ENCODE measurements around the gene PDE8A. TPM values are rescaled to one million over a fixed set of nuclear protein-coding genes. Genes with fewer than 3 reads are reported as not detected.
"Not testable (repeated sequence)": the region's sequence is repeated elsewhere in the genome, so short reads cannot be mapped to it uniquely, and the experiment has no call there.

Gene PDE8A
- total RNA-seq, 2 donors from 2014 or later, result 30.9 to 48.8 TPM

DNA sequence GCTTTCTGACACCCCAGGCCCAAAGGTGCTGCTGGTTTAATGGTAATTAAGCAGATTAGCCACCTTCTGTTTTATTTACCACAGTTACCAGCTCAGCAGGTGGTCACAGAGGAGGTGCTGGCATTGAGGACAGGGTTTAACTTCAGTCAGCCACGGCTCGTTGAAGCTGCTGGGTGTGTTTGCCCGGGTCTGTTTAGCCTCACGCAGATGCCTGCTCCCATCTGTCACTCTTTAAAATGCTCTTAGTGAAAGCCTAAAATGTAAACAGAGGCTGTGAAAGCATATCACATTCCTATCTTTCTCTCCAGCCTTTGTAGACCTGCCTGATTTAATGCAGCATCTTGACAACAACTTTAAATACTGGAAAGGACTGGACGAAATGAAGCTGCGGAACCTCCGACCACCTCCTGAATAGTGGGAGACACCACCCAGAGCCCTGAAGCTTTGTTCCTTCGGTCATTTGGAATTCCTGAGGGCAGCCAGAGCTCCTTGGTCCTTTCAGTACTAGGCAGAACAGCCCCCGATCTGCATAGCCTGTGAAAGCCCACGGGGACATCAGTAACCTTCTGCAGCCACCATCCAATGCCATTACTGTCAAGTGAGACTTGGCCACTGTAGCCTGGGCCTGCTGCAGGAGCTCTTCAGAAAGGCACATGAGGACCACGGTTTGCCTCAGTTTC, 156.0 kb downstream of the PDE8A start:
- no peak for DNase-seq (ENCODE audit: low spot score)

GRCh38 chr15:85139391-85139790, 157.7 kb downstream of the PDE8A start:
- DNase-seq (ENCODE audit: low spot score), result no peak
- intact Hi-C loops (cut with DNase I), result no loop called here

More for the DNA sequence above, 156.0 kb downstream of the PDE8A start:
- intact Hi-C loops (cut with DNase I), result no loop called here

DNA sequence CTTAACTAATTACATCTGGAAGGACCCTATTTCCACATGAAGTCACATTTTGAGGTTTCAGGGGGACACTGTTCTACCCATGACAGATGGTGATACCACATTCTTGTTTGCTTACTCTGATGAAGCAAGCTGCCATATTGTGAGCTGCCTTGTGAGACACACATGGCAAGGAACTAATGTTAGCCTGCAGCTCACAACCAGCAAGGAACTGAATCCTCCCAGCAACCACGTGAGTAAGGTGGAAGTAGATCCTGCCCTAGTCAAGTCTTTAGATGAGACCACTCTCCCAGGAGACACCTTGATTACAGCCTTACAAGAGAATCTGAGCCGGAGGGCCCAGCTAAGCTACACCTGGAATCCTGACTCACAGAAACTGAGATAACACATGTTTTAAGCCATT, 160.1 kb downstream of the PDE8A start:
- DNase-seq (ENCODE audit: low spot score), result no peak
- intact Hi-C loops (cut with DNase I), result no loop called here

DNA sequence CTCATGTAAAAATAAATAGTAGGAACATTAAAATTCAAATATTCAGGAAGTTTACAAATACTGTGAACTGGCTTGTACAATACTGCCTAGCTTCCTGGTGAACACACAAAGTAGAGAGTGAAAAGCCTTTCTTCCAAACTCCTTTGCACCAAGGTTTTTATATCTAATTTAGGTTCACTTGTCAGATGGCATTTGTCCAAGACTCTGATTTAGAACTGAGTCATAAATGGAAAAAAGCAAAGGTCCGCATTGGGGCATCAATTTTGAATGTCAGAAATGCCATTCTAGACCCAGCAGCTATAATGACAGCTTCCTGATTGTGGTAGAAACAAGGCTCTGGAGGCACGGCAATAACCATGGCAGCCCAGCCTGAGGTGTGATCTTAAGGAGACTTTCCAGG, 160.7 kb downstream of the PDE8A start:
- intact Hi-C loops (cut with DNase I), result no loop called here
- DNase-seq (ENCODE audit: low spot score), result no peak

- intact Hi-C loops (cut with DNase I), result no loop called here
- DNase-seq (ENCODE audit: low spot score), result no peak
Observed at GRCh38 chr15:85149465-85150129, 167.9 kb downstream of the PDE8A start.

DNA sequence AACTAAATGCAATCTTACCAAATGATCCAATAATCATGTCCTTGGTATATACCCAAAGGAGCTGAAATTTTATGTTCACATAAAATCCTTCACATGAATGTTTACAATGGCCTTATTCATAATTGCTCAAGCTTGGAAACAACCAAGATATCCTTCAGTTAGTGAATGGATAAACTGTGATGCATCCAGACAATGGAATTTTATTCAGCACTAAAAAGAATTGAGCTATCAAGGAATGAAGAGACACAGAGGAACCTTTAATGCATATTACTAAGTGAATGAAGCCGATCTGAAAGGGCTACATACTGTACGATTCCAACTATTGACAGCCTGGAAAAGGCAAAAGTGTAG, 168.4 kb downstream of the PDE8A start:
- intact Hi-C loops (cut with DNase I), result no loop called here
- no peak for DNase-seq (ENCODE audit: low spot score)

- intact Hi-C loops (cut with DNase I), result no loop called here
- DNase-seq (ENCODE audit: low spot score), result no peak
Observed at GRCh38 chr15:85151145-85151544, 169.5 kb downstream of the PDE8A start.

- intact Hi-C loops (cut with DNase I), result no loop called here
- DNase-seq (ENCODE audit: low spot score), result no peak
Observed at GRCh38 chr15:85151861-85152260, 170.2 kb downstream of the PDE8A start.

DNA sequence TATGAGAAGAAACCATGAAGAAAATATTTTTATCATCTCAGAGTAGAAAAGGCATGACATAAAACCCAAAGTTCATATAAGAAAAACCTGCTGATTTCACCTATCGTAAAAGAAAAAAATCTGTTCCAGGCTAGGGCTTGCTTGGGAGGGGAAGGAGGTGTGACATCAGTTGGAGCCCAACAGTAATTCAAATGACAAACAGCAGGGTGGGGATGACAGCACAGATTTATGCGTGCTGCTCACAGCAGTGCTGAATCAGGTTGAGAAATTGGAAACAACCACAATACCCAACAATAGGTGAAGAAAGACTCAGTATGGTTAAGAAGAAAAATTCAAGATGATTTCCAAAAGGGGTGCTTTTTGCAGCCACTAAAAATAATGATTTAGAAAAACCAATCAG, 172.4 kb downstream of the PDE8A start:
- no peak for DNase-seq (ENCODE audit: low spot score)
- intact Hi-C loops (cut with DNase I), result no loop called here

DNA sequence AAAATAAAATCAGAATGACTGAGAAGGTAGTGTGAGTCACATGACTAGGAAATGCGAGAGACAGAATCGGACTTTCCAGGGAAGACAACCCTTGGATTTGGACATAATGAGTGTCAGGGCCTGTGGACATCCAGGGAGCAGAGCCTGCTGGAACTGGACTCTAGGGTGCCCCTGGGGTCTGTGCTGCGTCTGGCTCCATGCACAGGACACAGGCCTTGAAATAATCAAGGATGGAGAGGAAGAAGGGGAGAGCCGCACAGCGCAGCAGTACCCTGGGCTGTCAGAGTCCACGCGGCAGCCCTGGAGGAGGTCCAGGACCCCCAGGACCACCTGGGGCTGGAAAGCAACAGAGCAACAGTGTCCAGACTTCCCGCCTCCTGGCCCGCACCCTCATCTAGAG, 173.7 kb downstream of the PDE8A start:
- intact Hi-C loops (cut with DNase I), result no loop called here
- no peak for DNase-seq (ENCODE audit: low spot score)

GRCh38 chr15:85155857-85156256, 174.2 kb downstream of the PDE8A start:
- intact Hi-C loops (cut with DNase I), result no loop called here
- no peak for DNase-seq (ENCODE audit: low spot score)

GRCh38 chr15:85157344-85157743, 175.7 kb downstream of the PDE8A start:
- no peak for DNase-seq (ENCODE audit: low spot score)
- intact Hi-C loops (cut with DNase I), result no loop called here

DNA sequence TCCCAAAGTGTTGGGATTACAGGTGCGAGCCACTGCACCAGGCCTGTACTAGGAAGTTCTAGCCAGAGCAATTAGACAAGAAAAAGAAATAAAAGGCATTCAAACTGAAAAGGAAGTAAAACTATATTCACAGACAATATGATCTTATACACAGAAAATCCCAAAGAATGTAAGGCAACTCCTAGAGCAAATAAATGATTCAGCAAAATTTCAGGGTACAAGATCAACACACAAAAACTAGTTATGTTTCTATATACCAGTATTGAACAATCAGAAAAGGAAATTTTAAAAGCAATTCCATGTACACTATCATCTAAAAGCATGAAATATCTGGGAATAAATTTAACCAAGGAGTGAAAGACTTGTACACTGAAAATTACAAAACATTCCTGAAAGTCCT, 180.6 kb downstream of the PDE8A start:
- intact Hi-C loops (cut with DNase I), result no loop called here
- no peak for DNase-seq (ENCODE audit: low spot score)

DNA sequence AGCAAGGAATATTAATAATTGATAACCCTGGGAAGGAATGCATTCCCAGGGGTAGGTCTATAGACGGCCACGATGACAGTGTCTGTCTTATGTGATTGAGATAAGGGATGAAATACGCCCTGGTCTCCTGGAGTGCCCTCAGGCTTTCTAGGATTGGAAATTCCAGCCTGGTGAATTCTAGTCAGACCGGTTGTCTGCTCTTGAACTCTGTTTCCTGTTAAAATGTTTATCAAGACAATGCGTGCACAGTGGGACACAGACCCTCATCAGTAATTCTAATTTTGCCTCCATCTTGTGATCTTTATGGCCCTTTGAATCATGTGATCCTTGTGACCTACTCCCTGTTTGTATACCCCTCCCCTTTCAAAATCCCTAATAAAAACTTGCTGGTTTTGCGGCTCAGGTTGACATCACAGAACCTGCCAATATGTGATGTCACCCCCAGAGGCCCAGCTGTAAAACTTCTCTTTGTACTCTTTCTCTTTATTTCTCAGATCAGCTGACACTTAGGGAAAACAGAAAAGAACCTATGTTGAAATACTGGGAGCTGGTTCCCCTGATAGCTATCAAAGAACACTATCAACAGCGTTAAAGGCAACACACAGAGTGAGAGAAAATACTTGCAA, 183.3 kb downstream of the PDE8A start:
- DNase-seq (ENCODE audit: low spot score), result no peak
- intact Hi-C loops (cut with DNase I), result no loop called here

GRCh38 chr15:85167568-85167967, 185.9 kb downstream of the PDE8A start:
- DNase-seq (ENCODE audit: low spot score), result no peak
- intact Hi-C loops (cut with DNase I), result no loop called here

DNA sequence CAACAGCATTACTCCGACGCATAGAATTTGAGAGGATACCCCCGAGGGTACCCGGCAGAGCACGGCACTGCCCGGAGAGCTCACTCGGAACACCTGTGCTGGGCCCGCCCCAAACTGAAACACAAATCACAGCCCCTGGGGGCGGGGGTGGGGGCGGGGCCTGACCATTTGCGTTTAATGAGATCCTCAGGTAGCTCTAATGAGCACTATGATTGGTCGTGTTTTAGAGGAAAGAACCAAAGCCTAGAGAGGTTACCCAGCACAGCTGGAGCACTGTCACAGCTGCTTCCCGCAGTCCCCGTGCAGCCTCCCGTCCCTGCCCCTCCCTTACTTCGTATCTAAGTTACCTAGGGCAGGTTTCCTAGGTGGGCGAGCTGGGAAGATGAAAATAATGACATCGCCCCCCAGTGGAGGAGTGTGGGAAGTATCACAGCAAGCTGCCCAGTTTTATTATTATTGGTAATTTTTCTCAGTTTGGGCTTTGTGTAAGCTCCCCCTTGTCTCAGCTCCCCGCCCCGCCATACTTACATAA, 187.1 kb downstream of the PDE8A start:
- DNase-seq (ENCODE audit: low spot score), result no peak
- intact Hi-C loops (cut with DNase I), result no loop called here

GRCh38 chr15:85171736-85172135, 190.1 kb downstream of the PDE8A start:
- intact Hi-C loops (cut with DNase I), result no loop called here

DNA sequence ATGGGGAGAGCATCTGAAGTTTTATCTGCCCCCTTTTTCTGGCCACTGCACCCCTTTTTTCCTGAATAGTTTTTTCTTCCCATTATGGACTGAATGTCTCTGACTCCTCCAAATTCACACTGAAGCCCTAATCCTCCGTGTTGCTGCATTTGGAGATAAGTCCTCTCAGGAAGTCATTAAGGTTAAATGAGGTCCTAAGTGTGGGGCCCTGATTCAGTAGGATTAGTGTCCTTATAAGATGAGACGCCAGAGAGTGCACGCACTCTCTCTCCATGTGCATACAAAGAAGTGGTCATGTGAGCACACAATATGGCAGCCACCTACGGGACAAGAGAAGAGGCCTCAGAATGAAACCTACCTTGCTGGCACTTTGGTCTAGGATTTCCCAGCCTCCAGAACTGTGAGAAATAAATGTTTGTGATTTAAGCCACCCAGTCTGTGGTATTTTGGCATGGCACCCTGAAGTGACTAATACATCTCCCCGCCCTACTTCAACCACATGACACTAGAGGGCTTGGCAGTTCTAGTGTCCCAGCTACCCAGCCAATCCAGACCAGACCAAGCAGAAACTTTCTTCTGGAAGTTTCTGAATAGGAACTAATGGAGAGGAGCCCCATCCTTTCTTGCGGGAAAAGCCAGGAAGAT, 191.3 kb downstream of the PDE8A start:
- intact Hi-C loops (cut with DNase I), result no loop called here
- DNase-seq (ENCODE audit: low spot score), result no peak

More at GRCh38 chr15:85171736-85172135, 190.1 kb downstream of the PDE8A start:
- no peak for DNase-seq (ENCODE audit: low spot score)

DNA sequence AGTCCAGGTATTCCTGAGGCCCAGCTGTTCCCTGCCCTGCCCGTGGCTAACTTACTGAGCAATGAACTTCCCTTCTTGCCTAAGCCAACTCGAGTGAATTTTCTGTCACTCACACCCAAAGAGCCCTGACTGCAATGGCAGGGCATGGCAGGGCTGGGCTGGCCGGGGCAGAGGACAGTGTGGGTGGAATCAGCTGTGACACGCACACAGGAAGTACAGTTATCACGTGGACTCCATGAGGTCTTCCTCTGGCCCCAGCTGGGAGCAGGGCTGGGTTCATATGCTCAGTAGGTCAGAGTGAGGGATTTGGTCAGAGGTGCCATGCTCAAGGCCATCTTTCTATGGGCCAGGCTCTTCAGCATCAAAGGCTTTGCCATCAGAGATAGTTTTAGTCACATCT, 192.0 kb downstream of the PDE8A start:
- intact Hi-C loops (cut with DNase I); DNase-seq (ENCODE audit: low spot score): not testable (repeated sequence)

DNA sequence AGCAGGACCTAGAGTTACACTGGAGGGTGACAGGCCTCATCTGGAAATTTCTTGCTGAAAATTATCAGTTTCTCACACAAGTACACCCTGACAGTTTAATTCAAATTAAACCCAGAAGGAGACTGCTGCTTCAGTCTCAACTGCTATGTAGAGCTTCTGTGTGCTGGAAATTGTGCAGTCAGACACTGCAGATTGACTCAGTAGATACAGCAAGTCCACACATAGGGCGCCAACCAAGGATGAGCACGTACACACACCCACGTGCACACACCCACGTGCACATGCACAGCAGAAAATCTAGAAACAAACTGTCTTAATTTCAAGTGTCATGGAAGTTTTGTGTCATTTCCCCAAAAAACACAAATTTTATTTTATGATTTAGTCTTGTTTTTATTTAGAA, 192.9 kb downstream of the PDE8A start:
- DNase-seq (ENCODE audit: low spot score), result no peak
- intact Hi-C loops (cut with DNase I), result no loop called here

Data from posterior vena cava (tissue), 2 donors.